ENCODE results near the gene LRRC61. TPM values are rescaled to one million over a fixed set of nuclear protein-coding genes. Genes with fewer than 3 reads are reported as not detected.

Gene LRRC61
- total RNA-seq, 2 donors from 2014 or later, result 0.77 to 27.0 TPM

GRCh38 chr7:150372271-150373048, 49.3 kb downstream of the LRRC61 start:
- no peaks in the 10 kb centered on the region for H3K27me3 Mint-ChIP-seq (ENCODE audit: insufficient read depth)
- H3K36me3 Mint-ChIP-seq (ENCODE audit: low read depth), result peaks cover 36% of the 10 kb centered on the region
- peak; percentile 56 for DNase-seq
- H3K4me3 Mint-ChIP-seq, result no peak overlapping the region
- H3K27ac Mint-ChIP-seq, result peak overlapping the region; percentile 72
- Histone ChIP-seq H3K9me3 (ENCODE audit: control insufficient read depth, low read length) (no peaks in the 10 kb centered on the region), H3K27me3 (ENCODE audit: control insufficient read depth, insufficient read depth, low read length, poor library complexity, severe bottlenecking) (no peaks in the 10 kb centered on the region), H3K27ac (ENCODE audit: low read depth, low read length) (no peak overlapping the region), H3K9ac (ENCODE audit: extremely low read depth, low read length, poor library complexity, severe bottlenecking) (no peak overlapping the region), H3K4me3 (ENCODE audit: low read length) (no peak overlapping the region), H3K36me3 (ENCODE audit: control insufficient read depth, insufficient read depth, low read length) (peaks cover 37% of the 10 kb centered on the region), H3K4me1 (ENCODE audit: control insufficient read depth, insufficient read depth, low read length) (peaks cover 26% of the 10 kb centered on the region)
- H3K9me3 Mint-ChIP-seq, result no peaks in the 10 kb centered on the region
- H3K4me1 Mint-ChIP-seq, result peaks cover 53% of the 10 kb centered on the region
- WGBS, 2 experiments (ENCODE audit: insufficient coverage in 1 of 2, insufficient read length in 1 of 2), result 96% methylated on average over 63 to 79 of the region's 79 CpGs
- TF ChIP-seq CTCF (conservative IDR thresholded peaks at IDR 0.05), result no peak

DNA sequence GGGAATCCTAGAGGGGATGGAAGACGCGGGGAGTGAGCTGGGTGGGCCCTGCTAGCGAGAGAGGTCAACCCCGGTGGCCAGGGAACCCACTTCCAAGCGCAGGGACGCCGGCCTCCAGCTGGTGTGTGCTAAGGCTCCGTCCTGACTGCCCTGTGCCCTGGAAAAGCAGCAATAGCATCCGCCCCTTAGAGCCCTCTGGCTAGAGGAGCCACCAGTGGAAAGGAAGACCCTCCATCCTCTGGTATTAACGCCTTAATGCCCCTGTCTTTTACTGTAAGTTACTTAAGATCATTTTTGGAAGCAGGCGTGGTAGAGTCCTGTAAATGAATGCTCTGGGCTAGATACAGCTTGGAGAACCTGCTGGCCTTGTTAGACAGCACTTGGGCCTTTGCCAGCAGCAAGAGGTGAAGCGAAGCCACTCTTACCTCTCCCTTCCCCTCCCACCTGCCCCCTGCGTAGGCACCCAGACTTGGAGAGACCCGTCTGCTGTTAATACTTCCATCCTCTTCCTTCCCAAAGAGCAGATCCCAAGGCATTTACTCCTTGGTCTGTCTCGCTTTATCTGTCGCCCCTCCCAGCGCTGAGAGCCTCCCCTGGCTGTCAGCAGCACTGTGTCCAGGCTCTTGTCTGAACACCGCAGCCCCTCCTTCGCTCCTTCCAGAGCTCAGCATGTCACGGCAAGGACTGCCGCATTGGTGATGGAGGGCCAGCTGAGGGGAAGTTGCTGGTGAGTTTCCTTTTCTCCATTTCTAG, 50.1 kb downstream of the LRRC61 start:
- Mint-ChIP-seq H3K4me3 (no peak overlapping the region), H3K27ac (peak overlapping the region; percentile 72), H3K9me3 (no peaks in the 10 kb centered on the region), H3K27me3 (ENCODE audit: insufficient read depth) (no peaks in the 10 kb centered on the region), H3K36me3 (ENCODE audit: low read depth) (peaks cover 36% of the 10 kb centered on the region), H3K4me1 (peaks cover 59% of the 10 kb centered on the region)
- H3K9me3 ChIP-seq (ENCODE audit: control insufficient read depth, low read length), result no peaks in the 10 kb centered on the region
- no peak overlapping the region for H3K9ac ChIP-seq (ENCODE audit: extremely low read depth, low read length, poor library complexity, severe bottlenecking)
- 90 to 92% methylated on average over 15 to 21 of the region's 21 CpGs for WGBS, 2 experiments (ENCODE audit: insufficient coverage in 1 of 2, insufficient read length in 1 of 2)
- no peak for TF ChIP-seq CTCF (conservative IDR thresholded peaks at IDR 0.05)
- DNase-seq, result peak; percentile 49
- H3K4me1 ChIP-seq (ENCODE audit: control insufficient read depth, insufficient read depth, low read length), result peaks cover 26% of the 10 kb centered on the region
- H3K27me3 ChIP-seq (ENCODE audit: control insufficient read depth, insufficient read depth, low read length, poor library complexity, severe bottlenecking), result no peaks in the 10 kb centered on the region
- no peak overlapping the region for H3K27ac ChIP-seq (ENCODE audit: low read depth, low read length)
- no peak overlapping the region for H3K4me3 ChIP-seq (ENCODE audit: low read length)
- peaks cover 37% of the 10 kb centered on the region for H3K36me3 ChIP-seq (ENCODE audit: control insufficient read depth, insufficient read depth, low read length)

DNA sequence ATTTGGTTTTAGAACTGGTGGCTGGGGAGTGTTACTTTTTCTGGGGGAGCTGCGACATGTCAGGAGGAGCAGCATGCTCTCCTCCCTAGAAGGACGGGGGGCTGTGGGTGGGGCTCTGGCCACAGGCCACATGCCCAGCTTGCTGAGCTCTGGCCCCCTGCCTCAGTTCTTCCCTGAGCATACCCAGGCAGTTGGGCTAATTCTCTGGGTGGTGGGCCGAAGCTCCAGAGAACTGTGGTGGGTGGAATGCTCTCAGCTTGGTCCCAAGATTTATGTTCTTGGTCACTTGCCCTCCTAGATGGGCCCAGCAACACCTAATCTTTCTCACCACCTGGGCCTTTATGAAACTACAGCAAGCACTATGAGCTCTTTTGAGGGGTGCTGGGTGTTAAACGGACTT, 50.9 kb downstream of the LRRC61 start:
- Histone ChIP-seq H3K9me3 (ENCODE audit: control insufficient read depth, low read length) (no peaks in the 10 kb centered on the region), H3K9ac (ENCODE audit: extremely low read depth, low read length, poor library complexity, severe bottlenecking) (no peak overlapping the region), H3K4me3 (ENCODE audit: low read length) (peak overlapping the region; percentile 63), H3K36me3 (ENCODE audit: control insufficient read depth, insufficient read depth, low read length) (peaks cover 37% of the 10 kb centered on the region), H3K27me3 (ENCODE audit: control insufficient read depth, insufficient read depth, low read length, poor library complexity, severe bottlenecking) (no peaks in the 10 kb centered on the region), H3K27ac (ENCODE audit: low read depth, low read length) (no peak overlapping the region), H3K4me1 (ENCODE audit: control insufficient read depth, insufficient read depth, low read length) (peaks cover 26% of the 10 kb centered on the region)
- no peaks in the 10 kb centered on the region for H3K9me3 Mint-ChIP-seq
- H3K4me1 Mint-ChIP-seq, result peaks cover 59% of the 10 kb centered on the region
- H3K27ac Mint-ChIP-seq, result peak overlapping the region; percentile 72
- 90 to 100% methylated on average over 1 to 4 of the region's 4 CpGs for WGBS, 2 experiments (ENCODE audit: insufficient coverage in 1 of 2, insufficient read length in 1 of 2)
- DNase-seq, result no peak
- H3K4me3 Mint-ChIP-seq, result peak overlapping the region; percentile 14
- H3K36me3 Mint-ChIP-seq (ENCODE audit: low read depth), result peaks cover 36% of the 10 kb centered on the region
- TF ChIP-seq CTCF (conservative IDR thresholded peaks at IDR 0.05), result no peak
- no peaks in the 10 kb centered on the region for H3K27me3 Mint-ChIP-seq (ENCODE audit: insufficient read depth)

All from endodermal cell (in vitro differentiated cells).